Astrocyte (in vitro differentiated cells and primary cell): ENCODE measurements around the gene ATP2A1. TPM values are rescaled to one million over a fixed set of nuclear protein-coding genes. Genes with fewer than 3 reads are reported as not detected.
"Not testable (repeated sequence)": the region's sequence is repeated elsewhere in the genome, so short reads cannot be mapped to it uniquely, and the experiment has no call there.

Experiments
- DNase-seq: peaks from one replicate; pipeline ENCODE4 v3.0.0-alpha.2; 2010; ENCODE audit warnings: low read depth
- FAIRE-seq: peaks from 2 replicates; lab custom pipeline; 2011; peaks lifted over from hg19 to GRCh38; lab: Jason Lieb, UNC
- H2AFZ ChIP-seq: 2 replicates; pipeline ENCODE4 v1.6.0; 2012; ENCODE audit warnings: low read depth, low read length, inconsistent platforms
- H3K27ac ChIP-seq: 2 replicates; pipeline ENCODE4 v1.5.1; 2011; ENCODE audit warnings: low read depth, low read length, inconsistent platforms
- H3K27me3 ChIP-seq: 2 replicates; pipeline ENCODE4 v1.6.0; 2011; ENCODE audit warnings: low read length, inconsistent platforms; ENCODE audit not compliant: insufficient read depth
- H3K36me3 ChIP-seq: 2 replicates; pipeline ENCODE4 v1.5.1; 2011; ENCODE audit warnings: low read length, inconsistent platforms; ENCODE audit not compliant: insufficient read depth
- H3K4me1 ChIP-seq: 2 replicates; pipeline ENCODE4 v1.5.1; 2011; ENCODE audit warnings: low read length, inconsistent platforms; ENCODE audit not compliant: insufficient read depth
- H3K4me2 ChIP-seq: 2 replicates; pipeline ENCODE4 v1.6.0; 2012; ENCODE audit warnings: low read length, inconsistent platforms
- H3K4me3 ChIP-seq: 2 replicates; pipeline ENCODE4 v1.5.1; 2011; ENCODE audit warnings: low read depth, mild to moderate bottlenecking, low read length, inconsistent platforms; ENCODE audit not compliant: insufficient read depth
- H3K79me2 ChIP-seq: 2 replicates; pipeline ENCODE4 v1.6.0; 2012; ENCODE audit warnings: mild to moderate bottlenecking, low read length, inconsistent platforms; ENCODE audit not compliant: insufficient read depth
- H3K9ac ChIP-seq: 2 replicates; pipeline ENCODE4 v1.6.0; 2012; ENCODE audit warnings: mild to moderate bottlenecking, low read length, inconsistent platforms
- H3K9me3 ChIP-seq: 2 replicates; pipeline ENCODE4 v1.5.1; 2012; ENCODE audit warnings: low read depth, mild to moderate bottlenecking, low read length, inconsistent platforms; ENCODE audit not compliant: insufficient read depth
- H4K20me1 ChIP-seq: 2 replicates; pipeline ENCODE4 v1.6.0; 2012; ENCODE audit warnings: low read length, inconsistent platforms; ENCODE audit not compliant: insufficient read depth
- H3K27ac Mint-ChIP-seq: one replicate; pipeline ENCODE4 v1.8.0; 2021; ENCODE audit warnings: mild to moderate bottlenecking, mixed read lengths; ENCODE audit not compliant: unreplicated experiment
- H3K27me3 Mint-ChIP-seq: one replicate; pipeline ENCODE4 v1.8.0; 2021; ENCODE audit warnings: low read depth, mixed read lengths; ENCODE audit not compliant: unreplicated experiment
- H3K36me3 Mint-ChIP-seq: one replicate; pipeline ENCODE4 v1.8.0; 2021; ENCODE audit warnings: low read depth, mixed read lengths; ENCODE audit not compliant: unreplicated experiment
- H3K4me1 Mint-ChIP-seq: one replicate; pipeline ENCODE4 v1.8.0; 2021; ENCODE audit warnings: low read depth, mixed read lengths; ENCODE audit not compliant: unreplicated experiment
- H3K4me3 Mint-ChIP-seq: one replicate; pipeline ENCODE4 v1.8.0; 2021; ENCODE audit warnings: mild to moderate bottlenecking, moderate library complexity, mixed read lengths; ENCODE audit not compliant: unreplicated experiment
- H3K9me3 Mint-ChIP-seq: one replicate; pipeline ENCODE4 v1.8.0; 2021; ENCODE audit warnings: mild to moderate bottlenecking, mixed read lengths; ENCODE audit not compliant: unreplicated experiment
- EZH2 ChIP-seq: IDR thresholded peaks from 2 replicates; pipeline ENCODE4 v1.6.1; 2012; ENCODE audit warnings: mild to moderate bottlenecking, low read length, inconsistent platforms; ENCODE audit not compliant: insufficient read depth
- total RNA-seq: library from RNA; stranded (reverse); gene quantifications from 2 replicates; pipeline ENCODE4 v1.2.1, GENCODE V29; 2021
- TF ChIP-seq, protein P1 (sequence below): IDR thresholded peaks from 2 replicates; pipeline ENCODE4 v1.5.1; 2011; ENCODE audit warnings: low read depth, mild to moderate bottlenecking, inconsistent platforms, low read length, moderate library complexity; ENCODE audit not compliant: insufficient read depth

The ATP2A1 gene
- total RNA-seq, 1 donor from 2014 or later, result 2.0 TPM

DNA sequence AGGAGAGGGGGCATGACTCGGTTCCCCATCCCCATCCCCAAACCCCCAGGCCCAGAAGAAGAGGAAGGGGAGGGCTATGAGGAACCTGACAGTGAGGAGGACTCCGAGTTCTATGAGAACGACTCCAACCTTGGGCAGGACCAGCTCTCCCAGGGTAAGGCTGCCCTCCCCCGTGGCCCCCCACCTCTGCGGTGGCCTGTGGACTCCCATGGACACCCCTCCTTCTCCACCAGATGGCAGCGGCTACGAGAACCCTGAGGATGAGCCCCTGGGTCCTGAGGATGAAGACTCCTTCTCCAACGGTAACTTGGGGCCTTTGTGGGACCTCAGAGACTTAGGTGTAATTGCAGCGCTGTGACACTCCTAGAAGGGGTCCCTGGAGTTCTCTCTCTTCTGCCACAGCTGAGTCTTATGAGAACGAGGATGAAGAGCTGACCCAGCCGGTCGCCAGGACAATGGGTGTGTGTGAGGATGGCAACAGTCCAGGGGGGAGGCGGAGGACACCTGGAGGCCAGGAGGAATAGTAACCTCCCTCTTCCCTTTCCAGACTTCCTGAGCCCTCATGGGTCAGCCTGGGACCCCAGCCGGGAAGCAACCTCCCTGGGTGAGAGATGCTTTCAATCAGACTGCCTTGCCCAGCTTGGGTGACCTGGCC, 59.1 kb downstream of the ATP2A1 start:
- Histone ChIP-seq H3K9me3 (no peaks in the 10 kb centered on the region), H3K9ac (no peak overlapping the region), H3K36me3 (no peaks in the 10 kb centered on the region), H3K27ac (no peak overlapping the region), H3K4me1 (no peaks in the 10 kb centered on the region), H3K4me3 (no peak overlapping the region), H2AFZ (no peak overlapping the region), H4K20me1 (no peaks in the 10 kb centered on the region), H3K4me2 (no peak overlapping the region), H3K79me2 (no peaks in the 10 kb centered on the region), H3K27me3 (no peaks in the 10 kb centered on the region)
- peaks cover 33% of the 10 kb centered on the region for H3K27me3 Mint-ChIP-seq
- no peak for FAIRE-seq
- H3K4me1 Mint-ChIP-seq, result no peaks in the 10 kb centered on the region
- peaks cover 5% of the 10 kb centered on the region for H3K9me3 Mint-ChIP-seq
- no peak for DNase-seq
- no peak overlapping the region for H3K4me3 Mint-ChIP-seq
- H3K36me3 Mint-ChIP-seq, result peaks cover 3% of the 10 kb centered on the region
- H3K27ac Mint-ChIP-seq, result no peak overlapping the region
- no peak for TF ChIP-seq EZH2
- TF ChIP-seq, protein P1, sequence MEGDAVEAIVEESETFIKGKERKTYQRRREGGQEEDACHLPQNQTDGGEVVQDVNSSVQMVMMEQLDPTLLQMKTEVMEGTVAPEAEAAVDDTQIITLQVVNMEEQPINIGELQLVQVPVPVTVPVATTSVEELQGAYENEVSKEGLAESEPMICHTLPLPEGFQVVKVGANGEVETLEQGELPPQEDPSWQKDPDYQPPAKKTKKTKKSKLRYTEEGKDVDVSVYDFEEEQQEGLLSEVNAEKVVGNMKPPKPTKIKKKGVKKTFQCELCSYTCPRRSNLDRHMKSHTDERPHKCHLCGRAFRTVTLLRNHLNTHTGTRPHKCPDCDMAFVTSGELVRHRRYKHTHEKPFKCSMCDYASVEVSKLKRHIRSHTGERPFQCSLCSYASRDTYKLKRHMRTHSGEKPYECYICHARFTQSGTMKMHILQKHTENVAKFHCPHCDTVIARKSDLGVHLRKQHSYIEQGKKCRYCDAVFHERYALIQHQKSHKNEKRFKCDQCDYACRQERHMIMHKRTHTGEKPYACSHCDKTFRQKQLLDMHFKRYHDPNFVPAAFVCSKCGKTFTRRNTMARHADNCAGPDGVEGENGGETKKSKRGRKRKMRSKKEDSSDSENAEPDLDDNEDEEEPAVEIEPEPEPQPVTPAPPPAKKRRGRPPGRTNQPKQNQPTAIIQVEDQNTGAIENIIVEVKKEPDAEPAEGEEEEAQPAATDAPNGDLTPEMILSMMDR, result no peak

DNA sequence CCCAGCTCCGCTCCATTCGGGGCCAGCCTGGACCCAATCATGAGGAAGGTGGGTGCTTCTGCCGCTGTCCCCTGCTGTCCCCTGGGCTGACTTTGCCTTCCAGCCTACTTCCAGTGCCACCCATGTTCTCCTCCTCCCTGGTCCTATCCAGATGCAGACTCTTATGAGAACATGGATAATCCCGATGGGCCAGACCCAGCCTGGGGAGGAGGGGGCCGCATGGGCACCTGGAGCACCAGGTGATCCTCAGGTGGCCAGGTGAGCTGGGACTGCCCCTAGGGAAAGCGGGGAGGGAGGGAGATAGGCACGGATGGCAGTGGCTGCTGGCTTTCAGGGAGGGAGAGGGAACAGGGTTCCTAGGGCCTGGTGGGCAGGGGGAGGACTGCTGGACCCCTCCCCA, 60.4 kb downstream of the ATP2A1 start:
- no peak overlapping the region for H3K27ac ChIP-seq
- H3K27me3 ChIP-seq, result no peaks in the 10 kb centered on the region
- no peak overlapping the region for H3K9ac ChIP-seq
- H3K4me3 ChIP-seq, result no peak overlapping the region
- DNase-seq (no peak), FAIRE-seq (no peak)
- Mint-ChIP-seq H3K4me3 (no peak overlapping the region), H3K36me3 (peaks cover 3% of the 10 kb centered on the region), H3K27ac (no peak overlapping the region), H3K27me3 (peaks cover 28% of the 10 kb centered on the region), H3K9me3 (peaks cover 5% of the 10 kb centered on the region), H3K4me1 (no peaks in the 10 kb centered on the region)
- no peaks in the 10 kb centered on the region for H3K36me3 ChIP-seq
- no peaks in the 10 kb centered on the region for H3K4me1 ChIP-seq
- no peak overlapping the region for H3K4me2 ChIP-seq
- H2AFZ ChIP-seq, result no peak overlapping the region
- TF ChIP-seq, protein P1, result no peak
- no peak for TF ChIP-seq EZH2
- no peaks in the 10 kb centered on the region for H4K20me1 ChIP-seq
- H3K79me2 ChIP-seq, result no peaks in the 10 kb centered on the region
- no peaks in the 10 kb centered on the region for H3K9me3 ChIP-seq

DNA sequence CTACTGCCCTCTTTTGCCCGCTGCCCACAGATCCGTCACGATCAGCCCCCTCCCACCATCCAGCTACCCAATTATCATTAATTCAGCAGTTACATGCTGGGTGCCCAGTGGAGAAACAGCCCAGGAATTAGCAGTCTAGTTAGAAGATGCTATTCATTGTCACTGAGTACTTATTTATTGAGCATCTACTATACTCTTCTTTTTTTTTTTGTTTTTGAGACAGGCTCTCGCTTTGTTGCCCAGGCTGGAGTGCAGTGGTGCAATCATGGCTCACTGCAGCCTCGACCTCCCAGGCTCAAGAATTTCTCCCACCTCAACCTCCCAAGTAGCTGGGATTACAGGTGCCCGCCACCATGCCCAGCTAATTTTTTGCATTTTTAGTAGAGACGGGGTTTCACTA, 61.5 kb downstream of the ATP2A1 start:
- not testable (repeated sequence) for H3K4me1 Mint-ChIP-seq, DNase-seq, H3K27ac Mint-ChIP-seq, H3K4me1 ChIP-seq, H3K4me3 Mint-ChIP-seq, H3K27ac ChIP-seq, H3K9me3 Mint-ChIP-seq, H3K79me2 ChIP-seq, H3K27me3 ChIP-seq, H3K4me3 ChIP-seq, FAIRE-seq, H3K4me2 ChIP-seq, H3K9me3 ChIP-seq, H4K20me1 ChIP-seq, H3K36me3 ChIP-seq, H2AFZ ChIP-seq, H3K9ac ChIP-seq, H3K36me3 Mint-ChIP-seq
- peaks cover 21% of the 10 kb centered on the region for H3K27me3 Mint-ChIP-seq
